Fibroblast of skin of right quadriceps (primary cell): Measurements from ENCODE around the gene POU2AF1.
"Not testable (repeated sequence)": the region's sequence is repeated elsewhere in the genome, so short reads cannot be mapped to it uniquely, and the experiment has no call there.

Experiments used
- DNase-seq: peaks from one replicate; pipeline ENCODE4 v3.0.0-alpha.2; 2013

The POU2AF1 gene

GRCh38 chr11:111408789-111409727, 30.0 kb upstream of the POU2AF1 start:
- DNase-seq: peak; percentile 55

- no peak for DNase-seq
Measured at GRCh38 chr11:111407652-111408051, 28.6 kb upstream of the POU2AF1 start.

GRCh38 chr11:111406589-111406988, 27.5 kb upstream of the POU2AF1 start:
- no peak for DNase-seq

- DNase-seq: no peak
Measured at GRCh38 chr11:111406091-111406490, 27.0 kb upstream of the POU2AF1 start.

- no peak for DNase-seq
Measured at GRCh38 chr11:111405551-111405950, 26.5 kb upstream of the POU2AF1 start.

GRCh38 chr11:111403051-111403726, 24.1 kb upstream of the POU2AF1 start:
- no peak for DNase-seq

- DNase-seq: no peak
Measured at GRCh38 chr11:111402411-111402810, 23.3 kb upstream of the POU2AF1 start.

- not testable (repeated sequence) for DNase-seq
Measured at GRCh38 chr11:111401957-111402356, 22.9 kb upstream of the POU2AF1 start.

GRCh38 chr11:111400595-111400994, 21.5 kb upstream of the POU2AF1 start:
- DNase-seq: no peak

GRCh38 chr11:111399187-111400031, 20.3 kb upstream of the POU2AF1 start:
- no peak for DNase-seq

- DNase-seq: no peak
Measured at GRCh38 chr11:111397034-111397433, 18.0 kb upstream of the POU2AF1 start.

- DNase-seq: no peak
Measured at GRCh38 chr11:111395749-111396148, 16.7 kb upstream of the POU2AF1 start.

- no peak for DNase-seq
Measured at GRCh38 chr11:111395081-111395480, 16.0 kb upstream of the POU2AF1 start.

- DNase-seq: not testable (repeated sequence)
Measured at GRCh38 chr11:111394147-111394546, 15.1 kb upstream of the POU2AF1 start.

GRCh38 chr11:111393585-111393984, 14.5 kb upstream of the POU2AF1 start:
- DNase-seq: no peak

- DNase-seq: no peak
Measured at GRCh38 chr11:111393096-111393495, 14.0 kb upstream of the POU2AF1 start.

GRCh38 chr11:111392552-111392951, 13.5 kb upstream of the POU2AF1 start:
- no peak for DNase-seq

- DNase-seq: no peak
Measured at GRCh38 chr11:111391328-111392124, 12.5 kb upstream of the POU2AF1 start.

GRCh38 chr11:111388842-111389241, 9.8 kb upstream of the POU2AF1 start:
- no peak for DNase-seq

- DNase-seq: no peak
Measured at GRCh38 chr11:111388420-111388819, 9.3 kb upstream of the POU2AF1 start.

GRCh38 chr11:111387363-111387762, 8.3 kb upstream of the POU2AF1 start:
- no peak for DNase-seq

- DNase-seq: no peak
Measured at GRCh38 chr11:111386611-111387150, 7.6 kb upstream of the POU2AF1 start.
